ENCODE data around the gene PPP6R2.
"Not testable (repeated sequence)": the region's sequence is repeated elsewhere in the genome, so short reads cannot be mapped to it uniquely, and the experiment has no call there.

PPP6R2 gene

DNA sequence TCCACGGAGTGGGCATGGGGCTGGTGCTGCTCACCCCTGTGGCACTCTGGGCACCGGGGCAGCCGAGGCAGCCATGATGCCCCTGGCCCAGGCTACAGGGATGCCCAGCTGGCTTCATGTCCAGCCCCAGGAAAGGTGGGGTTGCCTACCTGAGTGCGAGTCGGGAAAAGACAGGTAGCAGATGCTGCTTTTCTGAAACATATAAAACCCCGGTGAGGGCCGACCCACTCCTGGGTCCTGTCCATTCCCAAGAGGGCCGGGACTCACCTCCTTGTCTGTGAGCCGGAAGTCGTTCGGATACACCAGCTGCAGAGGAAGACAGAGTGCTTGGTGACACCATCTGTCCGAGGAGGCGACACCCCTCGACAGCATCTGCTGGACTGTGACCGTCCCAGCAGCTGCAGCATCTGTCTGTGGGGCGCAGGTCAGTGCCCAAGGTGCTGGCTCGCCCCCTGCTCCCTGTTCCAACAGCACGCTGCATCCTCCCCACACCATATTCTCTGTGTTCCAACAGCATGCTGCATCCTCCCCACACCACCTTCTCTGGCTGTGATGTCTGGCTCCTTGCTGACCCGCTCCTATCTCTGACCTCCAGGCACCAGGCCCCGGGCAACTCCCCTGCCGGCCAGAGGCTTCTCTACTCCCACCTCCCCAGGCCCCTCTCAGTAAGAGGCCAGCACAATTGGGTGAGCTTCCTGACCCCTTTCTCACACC is 24.3 kb upstream of the PPP6R2 start:
- no peak for DNase-seq (ENCODE audit: low read depth)

DNA sequence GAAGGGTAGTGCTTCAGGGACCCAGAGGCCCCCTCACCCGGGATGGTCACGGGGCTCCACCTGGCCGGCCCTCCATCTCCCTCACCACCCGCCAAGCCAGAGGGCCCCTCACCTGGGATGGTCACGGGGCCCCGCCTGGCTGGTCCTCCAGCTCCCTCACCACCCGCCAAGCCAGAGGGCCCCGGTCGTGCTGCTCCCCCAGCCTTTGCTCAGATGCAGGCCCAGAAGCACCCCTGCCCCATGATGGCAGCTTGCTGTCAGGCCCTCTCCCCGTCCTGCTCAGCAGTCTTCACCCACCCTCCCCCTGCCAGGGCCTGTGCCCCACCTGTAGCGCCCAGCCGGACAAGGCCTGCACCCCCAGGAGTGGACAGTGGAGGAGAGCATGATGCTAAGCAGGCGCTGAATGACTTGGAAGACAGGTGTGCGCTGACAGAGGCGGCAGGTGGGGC is 23.6 kb upstream of the PPP6R2 start:
- DNase-seq (ENCODE audit: low read depth) = no peak

DNA sequence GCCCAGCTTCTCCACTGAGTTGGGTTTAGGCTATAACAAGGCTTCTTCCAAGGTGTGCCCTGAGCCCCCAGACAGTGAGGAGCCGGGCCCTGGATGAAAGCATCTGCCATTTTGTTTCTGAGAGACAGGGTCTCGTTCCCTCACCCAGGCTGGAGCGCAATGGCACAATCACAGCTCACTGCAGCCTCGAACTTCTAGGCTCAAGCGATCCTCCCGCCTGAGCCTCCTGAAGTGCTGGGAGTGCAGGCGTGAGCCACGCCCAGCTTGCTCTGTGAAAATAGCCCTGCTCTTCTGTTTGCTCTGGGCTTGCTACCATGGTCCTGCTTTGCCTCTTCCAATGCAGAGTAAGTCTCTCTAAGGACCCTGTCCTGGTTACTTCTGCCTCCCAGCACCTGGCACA is 23.0 kb upstream of the PPP6R2 start:
- DNase-seq (ENCODE audit: low read depth) = no peak

DNA sequence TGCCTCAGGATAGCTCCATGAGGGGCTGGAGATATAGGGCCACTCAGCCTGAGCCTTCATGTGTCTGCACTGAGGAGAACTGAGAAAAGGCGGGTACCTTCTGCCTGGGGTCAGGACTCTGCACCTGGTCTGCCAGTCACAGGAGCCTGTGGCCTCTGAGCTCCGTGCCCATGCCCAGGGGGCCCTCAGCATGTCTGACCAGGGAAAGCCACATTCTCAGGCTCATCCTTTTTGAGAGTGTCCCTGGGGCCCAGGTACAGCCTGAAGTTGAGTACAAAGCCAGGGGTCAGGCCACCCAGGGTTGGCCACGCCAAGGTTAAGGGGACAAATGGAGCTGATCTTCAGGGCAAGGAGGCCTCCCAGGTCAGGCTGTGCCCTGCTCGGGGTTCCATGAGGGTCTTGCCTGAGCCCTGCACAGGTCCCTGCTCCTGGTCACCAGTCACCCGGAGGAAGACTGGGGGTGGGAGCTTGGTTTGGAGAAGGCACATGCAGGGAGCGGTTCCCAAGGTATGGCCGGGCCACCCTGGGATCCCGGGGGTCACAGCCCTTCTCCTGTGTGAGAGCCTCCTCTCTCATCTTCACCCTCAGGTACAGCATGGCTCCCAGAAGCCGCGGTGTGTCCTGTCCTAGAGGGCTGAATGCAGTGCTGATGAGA is 22.3 kb upstream of the PPP6R2 start:
- no peak for DNase-seq (ENCODE audit: low read depth)

DNA sequence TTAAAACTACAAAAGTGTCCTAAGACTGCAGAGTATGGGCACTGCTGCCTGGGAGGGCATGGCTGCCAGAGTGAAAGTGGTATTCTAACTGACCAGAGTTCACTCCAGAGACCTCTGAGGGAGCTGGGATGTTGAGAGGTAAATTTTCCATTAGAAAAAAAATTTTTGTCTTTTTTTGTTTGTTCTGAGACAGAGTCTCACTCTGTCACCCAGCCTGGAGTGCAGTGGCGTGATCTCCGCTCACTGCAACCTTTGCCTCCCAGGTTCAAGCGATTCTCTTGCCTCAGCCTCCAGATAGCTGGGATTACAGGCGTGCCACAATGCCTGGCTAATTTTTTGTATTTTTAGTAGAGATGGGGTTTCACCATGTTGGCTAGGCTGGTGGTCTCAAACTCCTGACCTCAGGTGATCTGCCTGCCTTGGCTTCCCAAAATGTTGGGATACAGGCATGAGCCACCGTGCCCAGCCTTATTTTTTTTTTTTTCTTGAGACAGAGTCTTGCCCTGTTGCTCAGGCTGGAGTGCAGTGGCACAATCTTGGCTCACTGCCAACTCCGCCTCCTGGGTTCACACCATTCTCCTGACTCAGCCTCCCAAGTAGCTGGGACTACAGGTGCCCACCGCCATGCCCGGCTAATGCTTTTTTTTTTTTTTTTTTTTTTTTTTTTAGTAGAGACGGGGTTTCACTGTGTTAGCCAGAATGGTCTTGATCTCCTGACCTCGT is 20.6 kb upstream of the PPP6R2 start:
- DNase-seq (ENCODE audit: low read depth) = not testable (repeated sequence)

DNA sequence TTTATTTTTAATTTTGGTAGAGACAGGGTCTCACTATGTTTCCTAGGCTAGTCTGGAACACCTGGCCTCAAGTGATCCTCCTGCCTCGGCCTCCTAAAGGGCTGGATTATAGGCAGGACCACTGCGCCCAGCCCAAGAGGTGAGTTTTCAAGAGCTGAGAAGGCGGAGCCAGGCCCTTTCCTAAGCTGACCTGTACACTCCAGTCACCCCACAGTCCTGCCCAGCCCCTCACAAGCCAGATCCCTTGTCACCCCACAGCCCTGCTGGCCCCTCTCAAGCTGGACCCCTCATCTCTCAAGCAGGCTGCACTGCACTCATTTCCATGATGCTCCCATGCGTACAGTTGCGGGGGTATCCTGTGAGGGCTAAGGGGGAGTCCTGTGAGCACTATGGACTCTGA is 19.2 kb upstream of the PPP6R2 start:
- DNase-seq (ENCODE audit: low read depth) = no peak

DNA sequence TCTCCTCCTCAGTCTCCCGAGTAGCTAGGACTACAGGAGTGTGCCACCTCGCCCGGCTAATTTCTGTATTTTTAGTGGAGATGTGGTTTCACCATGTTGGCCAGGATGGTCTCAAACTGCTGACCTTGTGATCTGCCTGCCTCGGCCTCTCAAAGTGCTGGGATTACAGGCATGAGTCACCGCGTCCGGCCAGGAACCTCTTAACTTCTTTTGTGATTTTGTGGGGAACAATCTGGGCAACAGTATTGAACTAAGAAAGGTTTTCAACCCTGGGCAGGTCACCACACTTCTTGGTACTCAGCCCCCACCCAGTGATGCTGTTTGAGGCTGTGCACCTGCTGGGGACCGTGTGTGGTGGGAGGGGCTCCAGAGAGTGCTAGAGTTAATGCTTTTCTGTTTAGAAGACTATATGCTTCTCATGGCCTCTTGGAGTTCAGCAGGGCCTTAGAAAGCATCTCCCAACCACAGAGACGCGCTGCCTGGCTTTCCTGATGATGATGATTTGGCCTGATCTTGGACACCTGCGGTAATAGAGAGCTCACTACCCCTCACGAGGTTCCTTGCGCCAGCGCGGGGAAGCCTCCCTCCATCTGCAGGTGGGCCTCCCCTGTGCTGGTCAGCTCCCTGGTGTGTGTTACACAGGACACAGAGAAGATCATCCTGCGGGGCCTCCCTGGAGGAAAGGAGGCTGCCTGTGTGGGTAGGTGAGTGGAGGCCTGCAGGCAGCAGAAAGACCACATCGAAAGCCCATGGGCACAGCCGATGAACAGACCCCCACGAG is 17.5 kb upstream of the PPP6R2 start:
- DNase-seq (ENCODE audit: low read depth) = no peak

DNA sequence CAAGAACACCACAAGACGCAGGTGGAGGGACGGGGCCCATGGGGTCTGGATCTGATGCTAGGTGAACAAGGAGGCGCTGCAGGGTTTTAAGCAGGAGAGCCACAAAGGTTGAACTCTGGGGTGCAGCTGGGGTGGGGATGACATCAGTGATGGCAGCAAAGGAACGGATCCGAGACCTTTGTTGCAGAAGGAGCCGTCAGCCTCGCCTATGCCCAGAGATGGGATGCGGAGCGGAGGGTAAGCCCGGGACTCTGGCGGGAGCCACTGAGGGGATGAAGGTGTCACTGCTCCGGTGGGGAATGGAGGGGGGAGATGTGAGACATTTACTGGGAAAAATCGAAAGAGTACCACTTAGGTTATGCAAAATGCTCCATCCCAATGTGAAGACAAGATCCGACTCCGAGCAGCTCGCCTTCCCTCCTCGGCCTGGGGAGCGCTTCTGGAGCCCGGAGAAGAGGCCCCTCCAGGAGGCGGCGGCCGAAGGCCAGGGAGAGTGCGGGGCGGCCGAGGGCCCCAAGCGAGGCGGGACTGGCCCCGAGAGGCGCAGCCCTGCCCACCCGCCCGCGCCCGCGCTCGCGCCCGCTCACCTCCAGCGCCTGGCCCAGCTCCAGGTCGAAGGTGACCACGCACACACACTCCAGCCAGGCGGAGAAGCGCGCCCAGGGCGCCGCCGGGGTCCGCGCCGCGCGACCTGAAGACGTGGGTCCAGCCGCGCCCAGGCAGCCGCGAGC is 16.7 kb upstream of the PPP6R2 start:
- no peak for DNase-seq (ENCODE audit: low read depth)

DNA sequence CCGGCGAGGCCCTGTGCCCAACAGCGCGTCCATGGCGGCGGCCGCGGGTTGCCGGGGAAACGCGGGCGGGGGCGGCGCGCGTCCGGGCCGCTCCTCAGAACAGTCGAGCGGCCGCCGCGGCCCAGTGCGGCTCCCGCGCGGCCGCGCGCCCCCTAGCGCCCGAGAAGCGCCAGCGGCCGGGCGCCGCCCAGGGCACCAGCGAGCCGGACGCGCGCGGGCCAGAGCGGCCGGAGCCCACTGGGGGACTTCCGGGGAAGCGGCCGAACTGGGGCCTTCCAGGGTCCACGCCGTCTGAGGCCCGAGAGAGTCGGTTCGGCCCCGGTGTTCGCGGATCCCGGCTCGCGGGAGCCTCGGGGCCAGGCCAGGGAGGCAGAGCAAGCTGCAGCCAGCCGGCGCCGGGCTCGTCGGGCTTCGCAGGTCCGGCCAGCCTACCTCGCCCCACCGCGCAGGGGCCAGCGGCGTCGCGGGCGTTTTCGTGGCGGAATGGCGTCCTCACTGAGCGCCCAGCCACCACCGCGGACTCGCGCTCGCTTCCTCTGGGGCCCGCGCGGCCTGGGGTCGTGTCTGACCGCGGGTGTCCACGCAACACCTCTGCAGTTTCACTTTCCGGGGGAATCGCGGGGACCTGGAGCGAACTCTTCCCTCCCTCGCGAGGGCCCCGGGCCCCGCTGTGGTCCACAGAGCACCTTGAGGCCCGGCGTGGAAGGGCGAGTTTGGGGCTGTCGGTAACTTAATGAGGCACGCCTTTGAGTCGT is 16.0 kb upstream of the PPP6R2 start, which contains the start of gene DENND6B:
Gene DENND6B, minus strand, starts transcription at position 57 of the 755 bp plus-strand sequence. Its CDS starts 24 bp downstream, at position 33.
- peak; percentile 37 for DNase-seq (ENCODE audit: low read depth)

DNA sequence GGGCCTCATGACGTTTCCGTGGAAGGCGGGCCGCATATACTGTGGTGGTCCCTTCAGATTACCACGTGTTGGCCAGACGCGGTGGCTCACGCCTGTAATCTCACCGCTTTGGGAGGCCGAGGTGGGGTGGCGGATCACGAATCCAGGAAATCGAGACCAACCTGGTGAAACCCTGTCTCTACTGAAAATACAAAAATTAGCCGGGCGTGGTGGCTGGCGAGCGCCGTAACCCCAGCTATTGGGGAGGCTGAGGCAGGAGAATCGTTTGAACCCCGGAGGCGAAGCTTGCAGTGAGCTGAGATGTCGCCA is 15.5 kb upstream of the PPP6R2 start:
- DNase-seq (ENCODE audit: low read depth) = no peak

DNA sequence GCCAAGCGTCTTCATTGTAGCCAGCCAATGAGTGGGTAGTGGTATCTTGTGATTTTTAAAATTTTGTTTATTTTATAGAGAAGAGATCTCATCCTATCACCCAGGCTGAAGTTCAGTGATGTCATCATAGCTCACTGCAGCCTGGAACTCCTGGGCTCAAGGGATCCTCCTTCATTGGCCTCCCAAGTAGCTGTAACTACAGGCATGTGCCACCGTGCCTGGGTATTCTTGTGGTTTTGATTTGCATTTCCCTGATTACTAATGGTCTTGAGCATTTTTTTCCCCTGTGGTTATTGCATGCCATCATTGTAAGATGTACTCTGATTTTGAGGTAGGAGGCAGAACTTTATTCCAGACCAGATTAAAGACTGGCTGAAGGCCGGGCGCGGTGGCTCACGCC is 13.9 kb upstream of the PPP6R2 start:
- no peak for DNase-seq (ENCODE audit: low read depth)

DNA sequence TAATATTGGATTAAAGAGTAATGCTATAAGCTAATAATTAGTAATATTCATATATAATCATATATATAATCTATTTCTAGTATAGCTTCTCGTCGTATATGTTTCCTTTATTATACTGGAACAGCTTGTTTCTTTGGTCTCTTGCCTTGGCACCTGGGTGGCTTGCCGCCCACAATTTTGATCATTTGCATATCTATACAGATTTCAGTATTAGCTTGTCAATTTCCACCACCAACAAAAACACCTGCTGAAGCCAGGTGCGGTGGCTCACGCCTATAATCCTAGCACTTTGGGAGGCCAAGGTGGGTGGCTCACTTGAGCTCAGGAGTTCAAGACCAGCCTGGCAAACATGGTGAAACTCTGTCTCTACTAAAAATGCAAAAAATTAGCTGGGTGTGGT is 8.7 kb upstream of the PPP6R2 start:
- not testable (repeated sequence) for DNase-seq (ENCODE audit: low read depth)

DNA sequence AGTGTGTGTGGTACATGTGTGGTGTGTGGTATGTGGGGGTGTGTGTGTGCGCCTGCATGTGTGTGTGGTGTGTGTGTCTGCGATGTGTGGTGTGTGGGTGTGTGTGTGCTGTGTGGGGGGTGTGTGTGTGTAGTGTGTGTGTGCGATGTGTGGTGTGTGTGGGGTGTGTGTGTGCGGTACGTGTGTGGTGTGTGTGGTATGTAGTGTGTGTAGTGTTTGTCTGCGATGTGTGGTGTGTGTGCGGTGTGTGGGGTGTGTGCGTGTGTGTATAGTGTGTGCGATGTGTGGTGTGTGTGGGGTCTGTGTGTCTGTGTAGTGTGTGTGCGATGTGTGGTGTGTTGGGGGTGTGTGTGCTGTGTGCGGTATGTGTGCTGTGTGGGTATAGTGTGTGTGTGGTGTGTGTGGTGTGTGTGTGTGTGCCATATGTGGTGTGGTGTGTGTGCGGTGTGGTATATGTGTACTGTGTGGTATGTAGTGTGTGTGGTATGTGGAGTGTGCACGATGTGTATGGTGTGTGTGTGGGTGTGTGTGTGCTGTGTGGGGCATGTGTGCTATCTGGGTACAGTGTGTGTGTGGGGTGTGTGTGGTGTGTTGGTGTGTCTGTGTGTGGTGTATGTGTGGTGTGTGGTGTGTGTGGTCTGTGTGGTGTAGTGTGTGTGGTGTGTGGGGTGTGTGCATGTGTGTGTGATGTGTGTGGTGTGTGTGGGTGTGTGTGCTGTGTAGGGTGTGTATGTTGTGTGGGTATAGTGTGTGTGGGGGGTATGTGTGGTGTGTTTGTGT is 5.7 kb upstream of the PPP6R2 start:
- DNase-seq (ENCODE audit: low read depth) = no peak

DNA sequence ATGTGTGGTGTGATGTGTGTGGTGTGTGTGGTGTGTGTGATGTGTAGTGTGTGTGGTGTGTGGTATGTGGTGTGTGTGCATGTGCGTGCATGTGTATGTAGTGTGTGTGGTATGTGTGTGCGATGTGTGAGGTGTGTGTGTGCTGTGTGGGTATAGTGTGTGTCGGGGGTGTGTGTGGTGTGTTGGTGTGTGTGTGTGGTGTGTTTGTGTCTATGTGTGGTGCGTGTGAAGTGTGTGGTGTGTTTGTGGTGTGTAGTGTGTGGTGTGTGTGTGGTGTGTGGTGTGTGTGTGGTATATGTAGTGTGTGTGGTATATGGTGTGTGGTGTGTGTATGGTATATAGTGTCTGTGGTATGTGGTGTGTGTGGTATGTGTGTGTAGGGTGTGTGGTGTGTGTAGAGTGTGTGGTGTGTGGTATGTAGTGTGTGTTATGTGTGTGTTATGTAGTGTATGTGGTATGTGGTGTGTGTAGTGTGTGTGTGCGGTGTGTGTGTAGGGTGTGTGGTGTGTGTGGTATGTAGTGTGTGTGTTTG is 5.0 kb upstream of the PPP6R2 start:
- DNase-seq (ENCODE audit: low read depth) = no peak

DNA sequence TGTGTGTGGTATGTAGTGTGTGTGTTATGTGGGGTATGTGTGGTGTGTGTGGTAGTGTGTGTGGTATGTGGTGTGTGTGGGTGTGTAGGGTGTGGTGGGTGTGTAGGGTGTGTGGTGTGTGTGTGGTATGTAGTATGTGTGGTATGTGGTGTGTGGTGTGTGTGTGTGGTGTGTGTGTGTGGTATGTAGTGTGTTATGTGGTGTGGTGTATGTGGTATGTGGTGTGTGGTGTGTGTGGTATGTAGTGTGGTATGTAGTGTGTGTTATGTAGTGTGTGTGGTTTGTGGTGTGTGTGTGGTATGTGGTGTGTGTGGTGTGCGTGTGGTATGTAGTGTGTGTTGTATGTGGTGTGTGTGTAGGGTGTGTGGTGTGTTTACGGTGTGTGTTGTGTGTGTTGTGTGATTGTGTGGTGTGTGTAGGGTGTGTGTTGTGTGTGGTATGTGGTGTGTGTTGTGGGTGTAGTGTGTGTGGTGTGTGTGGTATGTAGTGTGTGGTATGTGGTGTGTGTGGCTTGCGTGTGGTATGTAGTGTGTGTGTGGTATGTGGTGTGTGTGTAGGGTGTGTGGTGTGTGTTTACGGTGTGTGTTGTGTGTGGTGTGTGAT is 4.2 kb upstream of the PPP6R2 start:
- DNase-seq (ENCODE audit: low read depth) = no peak

DNA sequence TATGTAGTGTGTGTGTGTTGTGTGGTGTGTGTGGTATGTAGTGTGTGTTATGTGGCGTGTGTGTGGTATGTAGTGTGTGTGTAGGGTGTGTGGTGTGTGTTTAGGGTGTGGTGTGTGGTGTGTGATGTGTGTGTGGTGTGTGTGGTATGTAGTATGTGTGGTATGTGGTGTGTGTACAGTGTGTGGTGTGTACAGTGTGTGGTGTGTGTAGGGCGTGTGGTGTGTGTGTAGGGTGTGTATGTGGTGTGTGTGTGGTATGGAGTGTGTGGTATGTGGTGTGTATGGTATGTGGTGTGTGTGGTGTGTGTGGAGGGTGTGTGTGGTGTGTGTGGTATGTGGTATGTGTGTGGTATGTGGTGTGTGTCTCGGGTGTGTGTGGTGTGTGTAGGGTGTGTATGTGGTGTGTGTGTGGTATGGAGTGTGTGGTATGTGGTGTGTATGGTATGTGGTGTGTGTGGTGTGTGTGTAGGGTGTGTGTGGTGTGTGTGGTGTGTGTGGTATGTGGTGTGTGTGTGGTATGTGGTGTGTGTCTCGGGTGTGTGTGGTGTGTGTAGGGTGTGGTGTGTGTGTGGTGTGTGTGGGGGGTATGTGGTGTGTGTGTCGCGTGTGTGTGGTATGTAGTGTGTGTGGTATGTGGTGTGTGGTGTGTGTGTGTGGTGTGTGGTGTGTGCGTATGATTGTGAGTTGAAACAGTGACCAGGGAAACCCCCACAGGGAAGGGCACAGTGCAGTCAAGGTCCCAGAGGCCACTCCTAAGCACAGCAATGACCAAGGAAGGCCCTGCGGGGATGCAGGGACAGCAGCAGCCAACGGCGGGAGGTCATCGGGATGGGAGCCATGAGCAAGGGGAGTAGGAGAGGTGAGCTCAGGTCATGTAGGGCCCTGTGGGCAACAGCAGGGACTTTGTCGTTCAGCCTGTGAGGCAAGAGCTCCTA is 2.9 kb upstream of the PPP6R2 start:
- DNase-seq (ENCODE audit: low read depth) = no peak

DNA sequence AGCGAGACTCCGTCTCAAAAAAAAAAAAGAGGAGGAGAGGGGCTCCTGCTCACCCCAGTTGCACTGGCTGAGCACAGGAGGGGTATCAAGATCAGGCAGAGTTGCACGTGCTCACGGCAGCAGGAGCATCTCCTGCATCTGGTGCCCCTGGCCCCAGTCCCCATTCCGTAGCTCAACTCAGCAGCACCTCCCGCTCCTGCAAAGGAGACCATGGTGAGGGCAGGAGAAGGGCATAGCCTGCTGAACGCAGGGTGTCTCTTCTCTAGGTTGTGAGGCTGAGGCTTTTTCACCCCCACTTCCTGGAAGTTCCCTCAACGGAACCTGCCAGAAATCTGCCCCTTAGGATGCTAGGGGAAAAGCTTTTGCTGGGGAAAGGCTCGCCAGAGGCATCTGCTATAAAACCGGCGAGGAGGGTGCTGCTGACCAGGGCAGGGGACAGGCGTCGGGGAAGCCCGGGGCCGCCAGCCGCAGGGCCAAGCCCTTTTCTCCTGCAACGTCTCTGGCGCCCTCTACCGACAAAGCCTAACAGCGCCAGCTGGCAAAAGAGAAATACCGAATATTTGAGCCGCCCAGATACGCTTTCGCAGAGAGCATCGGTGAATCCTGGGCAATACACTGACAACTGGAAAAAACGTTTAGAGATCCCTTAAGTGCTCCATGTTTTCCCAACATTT is 1.0 kb upstream of the PPP6R2 start:
- peak; percentile 81 for DNase-seq (ENCODE audit: low read depth)

DNA sequence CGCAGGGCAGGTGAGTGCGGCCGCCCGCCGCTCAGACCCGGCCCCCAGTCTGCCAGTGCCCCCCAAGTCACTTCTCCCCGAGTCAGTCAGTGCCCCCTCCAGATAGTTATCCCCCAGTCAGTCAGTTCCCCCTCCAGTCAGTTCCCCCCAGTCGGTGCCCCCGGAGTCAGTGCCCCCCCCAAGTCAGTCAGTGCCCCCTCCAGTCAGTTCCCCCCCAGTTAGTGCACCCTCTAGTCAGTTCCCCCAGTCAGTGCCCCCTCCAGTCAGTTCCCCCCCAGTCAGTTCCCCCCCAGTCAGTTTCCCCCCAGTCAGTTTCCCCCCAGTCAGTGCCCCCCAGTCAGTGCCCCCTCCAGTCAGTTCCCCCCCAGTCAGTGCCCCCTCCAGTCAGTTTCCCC is 411 bp downstream of the PPP6R2 start:
- no peak for DNase-seq (ENCODE audit: low read depth)
